Measurements from ENCODE around the gene GCNT2.
"Not testable (repeated sequence)": the region's sequence is repeated elsewhere in the genome, so short reads cannot be mapped to it uniquely, and the experiment has no call there.

GCNT2 gene

DNA sequence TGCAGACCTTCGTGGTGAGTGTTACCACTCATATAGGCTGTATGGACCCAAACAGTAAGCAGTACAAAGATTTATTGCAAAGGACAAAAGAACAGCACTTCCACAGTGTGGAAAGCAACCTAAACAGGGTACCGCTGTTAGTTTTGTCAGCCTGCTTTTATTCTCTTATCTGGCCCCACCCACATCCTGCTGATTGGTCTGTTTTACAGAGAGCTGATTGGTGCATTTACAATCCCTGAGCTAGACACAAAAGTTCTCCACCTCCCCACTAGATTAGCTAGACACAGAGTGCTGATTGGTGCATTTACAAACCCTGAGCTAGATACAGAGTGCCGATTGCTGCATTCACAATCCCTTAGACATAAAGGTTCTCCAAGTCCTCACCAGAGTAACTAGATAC is 95.1 kb downstream of the GCNT2 start:
- not testable (repeated sequence) for H3K9me3 ChIP-seq (ENCODE audit: control insufficient read depth in 2 of 2, low read length in 2 of 2); H3K9ac ChIP-seq (ENCODE audit: low read depth in 1 of 2, low read length in 2 of 2); H3K4me3 ChIP-seq (ENCODE audit: low read length in 2 of 2); H3K4me1 ChIP-seq (ENCODE audit: control insufficient read depth in 2 of 2, insufficient read depth in 2 of 2, low read length in 2 of 2); H3K27ac ChIP-seq (ENCODE audit: low read depth in 2 of 2, low read length in 2 of 2); H3K36me3 ChIP-seq (ENCODE audit: control insufficient read depth in 2 of 2, insufficient read depth in 2 of 2, low read length in 2 of 2); H3K27me3 ChIP-seq (ENCODE audit: control insufficient read depth in 2 of 2, insufficient read depth in 2 of 2, low read length in 2 of 2)

DNA sequence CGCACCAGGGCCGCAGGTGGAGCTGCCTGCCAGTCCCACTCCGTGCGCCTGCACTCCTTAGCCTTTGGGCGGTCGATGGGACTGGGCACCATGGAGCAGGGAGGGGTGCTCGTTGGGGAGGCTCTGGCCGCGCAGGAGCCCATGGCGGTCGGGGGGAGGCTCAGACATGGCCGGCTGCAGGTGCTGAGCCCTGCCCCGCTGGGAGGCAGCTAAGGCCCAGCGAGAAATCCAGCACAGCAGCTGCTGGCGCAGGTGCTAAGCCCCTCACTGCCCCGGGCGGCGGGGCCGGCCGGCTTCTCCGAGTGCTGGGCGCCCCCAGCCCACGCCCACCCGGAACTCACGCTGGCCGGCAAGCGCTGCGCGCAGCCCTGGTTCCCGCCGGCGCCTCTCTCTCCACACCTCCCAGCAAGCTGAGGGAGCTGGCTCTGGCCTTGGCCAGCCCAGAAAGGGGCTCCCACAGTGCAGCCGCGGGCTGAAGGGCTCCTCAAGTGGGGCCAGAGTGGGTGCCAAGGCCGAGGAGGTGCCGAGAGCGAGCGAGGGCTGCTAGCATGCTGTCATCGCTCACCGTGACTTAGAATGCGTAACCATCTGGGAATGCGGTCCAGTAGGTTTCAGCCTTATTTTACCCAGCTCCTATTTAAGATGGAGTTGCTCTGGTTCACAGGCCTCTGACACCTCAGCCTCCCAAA is 96.0 kb downstream of the GCNT2 start:
- Histone ChIP-seq H3K4me3 (ENCODE audit: low read length in 2 of 2) (no peak overlapping the region), H3K27ac (ENCODE audit: low read depth in 2 of 2, low read length in 2 of 2) (no peak overlapping the region), H3K9me3 (ENCODE audit: control insufficient read depth in 2 of 2, low read length in 2 of 2) (no peaks in the 10 kb centered on the region), H3K9ac (ENCODE audit: low read depth in 1 of 2, low read length in 2 of 2) (no peak overlapping the region), H3K27me3 (ENCODE audit: control insufficient read depth in 2 of 2, insufficient read depth in 2 of 2, low read length in 2 of 2) (no peaks in the 10 kb centered on the region), H3K36me3 (ENCODE audit: control insufficient read depth in 2 of 2, insufficient read depth in 2 of 2, low read length in 2 of 2) (no peaks in the 10 kb centered on the region), H3K4me1 (ENCODE audit: control insufficient read depth in 2 of 2, insufficient read depth in 2 of 2, low read length in 2 of 2) (no peaks in the 10 kb centered on the region)

DNA sequence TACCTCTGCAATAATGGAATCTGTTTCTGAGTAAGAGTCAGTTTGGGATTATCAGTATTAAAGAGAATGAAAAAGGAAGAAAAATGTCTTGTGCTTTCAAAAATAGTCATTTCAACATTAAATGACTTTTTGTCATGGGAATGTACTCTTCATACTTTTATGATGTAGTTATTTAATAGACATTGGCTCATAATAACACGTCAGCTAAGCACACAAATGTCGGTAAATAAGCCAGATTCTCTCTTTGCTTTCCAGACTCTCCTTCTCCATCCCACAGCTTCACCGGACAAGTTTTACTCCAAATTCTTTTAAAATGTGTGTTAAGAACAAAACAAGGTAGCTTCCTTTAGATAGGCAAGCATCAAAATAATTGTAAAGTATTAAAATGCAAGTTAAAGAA is 97.3 kb downstream of the GCNT2 start:
- Histone ChIP-seq H3K36me3 (ENCODE audit: control insufficient read depth in 2 of 2, insufficient read depth in 2 of 2, low read length in 2 of 2) (no peaks in the 10 kb centered on the region), H3K9me3 (ENCODE audit: control insufficient read depth in 2 of 2, low read length in 2 of 2) (no peaks in the 10 kb centered on the region), H3K27me3 (ENCODE audit: control insufficient read depth in 2 of 2, insufficient read depth in 2 of 2, low read length in 2 of 2) (no peaks in the 10 kb centered on the region), H3K27ac (ENCODE audit: low read depth in 2 of 2, low read length in 2 of 2) (no peak overlapping the region), H3K9ac (ENCODE audit: low read depth in 1 of 2, low read length in 2 of 2) (no peak overlapping the region), H3K4me1 (ENCODE audit: control insufficient read depth in 2 of 2, insufficient read depth in 2 of 2, low read length in 2 of 2) (no peaks in the 10 kb centered on the region), H3K4me3 (ENCODE audit: low read length in 2 of 2) (no peak overlapping the region)

DNA sequence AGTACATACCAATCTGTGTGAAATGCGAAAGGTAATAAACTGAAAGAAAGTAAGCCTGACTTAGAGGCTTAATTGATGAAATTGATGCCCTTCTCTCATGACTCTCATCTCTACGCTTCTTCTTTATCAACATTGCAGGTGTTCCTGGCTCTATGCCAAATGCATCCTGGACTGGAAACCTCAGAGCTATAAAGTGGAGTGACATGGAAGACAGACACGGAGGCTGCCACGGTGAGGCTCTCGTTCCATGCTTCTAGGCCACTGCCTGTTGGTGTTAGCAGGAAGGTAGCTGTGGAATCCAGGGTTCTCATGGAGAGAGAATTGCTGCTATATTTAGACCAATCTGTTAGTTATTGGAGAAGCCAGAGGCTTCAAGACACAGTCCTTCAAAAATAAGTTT is 100.1 kb downstream of the GCNT2 start:
- peaks cover 0 to 1% of the 10 kb centered on the region in 2 donors for H3K36me3 ChIP-seq (ENCODE audit: control insufficient read depth in 2 of 2, insufficient read depth in 2 of 2, low read length in 2 of 2)
- no peaks in the 10 kb centered on the region for H3K27me3 ChIP-seq (ENCODE audit: control insufficient read depth in 2 of 2, insufficient read depth in 2 of 2, low read length in 2 of 2)
- no peak overlapping the region for H3K27ac ChIP-seq (ENCODE audit: low read depth in 2 of 2, low read length in 2 of 2)
- no peak overlapping the region for H3K9ac ChIP-seq (ENCODE audit: low read depth in 1 of 2, low read length in 2 of 2)
- H3K4me1 ChIP-seq (ENCODE audit: control insufficient read depth in 2 of 2, insufficient read depth in 2 of 2, low read length in 2 of 2) = no peaks in the 10 kb centered on the region
- no peak overlapping the region for H3K4me3 ChIP-seq (ENCODE audit: low read length in 2 of 2)
- H3K9me3 ChIP-seq (ENCODE audit: control insufficient read depth in 2 of 2, low read length in 2 of 2) = no peaks in the 10 kb centered on the region

DNA sequence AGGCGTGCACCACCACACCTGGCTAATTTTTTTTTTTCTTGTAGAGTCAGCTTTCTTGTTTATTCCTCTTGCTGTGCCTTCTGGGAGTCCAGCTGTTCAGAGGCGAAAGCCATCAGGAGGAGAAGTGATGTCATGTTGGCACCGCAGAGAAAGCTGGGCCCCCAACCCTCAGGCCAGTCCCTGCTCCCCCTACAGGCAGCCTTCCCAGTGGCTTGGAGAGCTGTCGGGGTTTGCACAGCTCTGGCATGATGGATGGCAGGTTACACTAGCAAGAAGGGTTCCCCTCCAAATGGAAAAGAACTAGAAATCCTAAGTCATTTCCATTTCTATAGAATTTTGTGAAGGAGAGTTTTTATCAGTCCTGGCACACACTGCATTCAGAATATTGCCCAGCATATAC is 100.7 kb downstream of the GCNT2 start:
- no peak overlapping the region for H3K9ac ChIP-seq (ENCODE audit: low read depth in 1 of 2, low read length in 2 of 2)
- peaks cover 0 to 5% of the 10 kb centered on the region in 2 donors for H3K36me3 ChIP-seq (ENCODE audit: control insufficient read depth in 2 of 2, insufficient read depth in 2 of 2, low read length in 2 of 2)
- H3K9me3 ChIP-seq (ENCODE audit: control insufficient read depth in 2 of 2, low read length in 2 of 2) = no peaks in the 10 kb centered on the region
- no peaks in the 10 kb centered on the region for H3K27me3 ChIP-seq (ENCODE audit: control insufficient read depth in 2 of 2, insufficient read depth in 2 of 2, low read length in 2 of 2)
- H3K4me1 ChIP-seq (ENCODE audit: control insufficient read depth in 2 of 2, insufficient read depth in 2 of 2, low read length in 2 of 2) = no peaks in the 10 kb centered on the region
- H3K4me3 ChIP-seq (ENCODE audit: low read length in 2 of 2) = no peak overlapping the region
- no peak overlapping the region for H3K27ac ChIP-seq (ENCODE audit: low read depth in 2 of 2, low read length in 2 of 2)

DNA sequence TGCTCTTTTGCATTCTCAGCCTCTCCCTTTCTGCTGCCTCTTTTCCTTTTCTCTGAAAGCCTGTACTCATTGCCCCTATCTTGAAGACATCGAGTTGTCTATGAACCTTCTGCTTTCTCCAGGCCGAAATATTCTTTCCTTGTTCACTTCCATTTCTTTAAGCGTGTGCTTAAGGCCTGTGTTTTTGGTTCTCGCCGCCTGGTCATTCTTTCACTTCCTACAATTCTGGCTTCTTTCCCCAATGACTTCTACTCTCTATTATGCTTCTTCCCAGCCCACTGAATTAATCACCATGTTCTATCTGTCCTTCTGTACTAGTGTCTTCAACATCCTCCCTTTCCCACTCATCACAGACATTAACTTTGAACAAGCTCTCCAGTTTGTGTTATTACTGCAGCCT is 103.7 kb downstream of the GCNT2 start:
- Histone ChIP-seq H3K27me3 (ENCODE audit: control insufficient read depth in 2 of 2, insufficient read depth in 2 of 2, low read length in 2 of 2) (no peaks in the 10 kb centered on the region), H3K4me1 (ENCODE audit: control insufficient read depth in 2 of 2, insufficient read depth in 2 of 2, low read length in 2 of 2) (no peaks in the 10 kb centered on the region), H3K4me3 (ENCODE audit: low read length in 2 of 2) (no peak overlapping the region), H3K9me3 (ENCODE audit: control insufficient read depth in 2 of 2, low read length in 2 of 2) (no peaks in the 10 kb centered on the region), H3K36me3 (ENCODE audit: control insufficient read depth in 2 of 2, insufficient read depth in 2 of 2, low read length in 2 of 2) (peaks cover 0 to 5% of the 10 kb centered on the region in 2 donors), H3K9ac (ENCODE audit: low read depth in 1 of 2, low read length in 2 of 2) (no peak overlapping the region), H3K27ac (ENCODE audit: low read depth in 2 of 2, low read length in 2 of 2) (no peak overlapping the region)

DNA sequence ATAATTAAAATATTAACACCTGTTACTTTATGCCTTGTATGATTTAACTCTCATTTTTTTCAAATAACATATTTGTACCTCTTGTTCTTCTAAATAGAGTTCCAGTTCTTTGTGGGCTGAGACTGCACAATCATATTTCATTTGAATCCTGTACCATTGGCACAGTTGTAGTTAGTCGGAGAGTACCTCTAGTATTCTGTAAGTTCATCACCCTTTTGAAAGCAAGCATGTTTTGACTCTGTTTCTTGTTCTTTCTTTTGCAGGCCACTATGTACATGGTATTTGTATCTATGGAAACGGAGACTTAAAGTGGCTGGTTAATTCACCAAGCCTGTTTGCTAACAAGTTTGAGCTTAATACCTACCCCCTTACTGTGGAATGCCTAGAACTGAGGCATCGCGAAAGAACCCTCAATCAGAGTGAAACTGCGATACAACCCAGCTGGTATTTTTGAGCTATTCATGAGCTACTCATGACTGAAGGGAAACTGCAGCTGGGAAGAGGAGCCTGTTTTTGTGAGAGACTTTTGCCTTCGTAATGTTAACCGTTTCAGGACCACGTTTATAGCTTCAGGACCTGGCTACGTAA is 105.1 kb downstream of the GCNT2 start:
- Histone ChIP-seq H3K4me3 (ENCODE audit: low read length in 2 of 2) (no peak overlapping the region), H3K9ac (ENCODE audit: low read depth in 1 of 2, low read length in 2 of 2) (no peak overlapping the region), H3K27ac (ENCODE audit: low read depth in 2 of 2, low read length in 2 of 2) (no peak overlapping the region), H3K9me3 (ENCODE audit: control insufficient read depth in 2 of 2, low read length in 2 of 2) (no peaks in the 10 kb centered on the region), H3K27me3 (ENCODE audit: control insufficient read depth in 2 of 2, insufficient read depth in 2 of 2, low read length in 2 of 2) (no peaks in the 10 kb centered on the region), H3K4me1 (ENCODE audit: control insufficient read depth in 2 of 2, insufficient read depth in 2 of 2, low read length in 2 of 2) (no peaks in the 10 kb centered on the region), H3K36me3 (ENCODE audit: control insufficient read depth in 2 of 2, insufficient read depth in 2 of 2, low read length in 2 of 2) (peaks cover 0 to 5% of the 10 kb centered on the region in 2 donors)

DNA sequence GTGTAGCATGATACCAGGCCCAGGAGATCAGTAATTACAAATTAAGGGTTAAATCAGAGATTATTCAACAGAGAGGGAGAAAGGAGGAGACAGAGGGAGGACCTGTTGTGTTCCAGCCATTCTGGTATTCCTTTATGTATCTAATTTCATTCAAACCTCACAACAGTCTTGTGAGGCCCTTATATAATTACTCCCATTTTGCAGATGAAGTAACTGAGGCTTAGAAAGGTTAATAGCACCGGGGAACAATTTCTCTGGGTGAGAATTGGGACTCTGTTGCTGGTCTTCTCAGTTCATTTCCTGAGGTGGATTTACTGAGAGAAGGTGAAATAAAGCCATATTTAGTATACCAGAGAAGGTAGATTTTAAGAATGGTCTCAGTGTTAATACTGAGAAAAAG is 106.6 kb downstream of the GCNT2 start:
- H3K36me3 ChIP-seq (ENCODE audit: control insufficient read depth in 2 of 2, insufficient read depth in 2 of 2, low read length in 2 of 2) = peaks cover 0 to 5% of the 10 kb centered on the region in 2 donors
- H3K9ac ChIP-seq (ENCODE audit: low read depth in 1 of 2, low read length in 2 of 2) = no peak overlapping the region
- H3K4me3 ChIP-seq (ENCODE audit: low read length in 2 of 2) = no peak overlapping the region
- H3K27ac ChIP-seq (ENCODE audit: low read depth in 2 of 2, low read length in 2 of 2) = no peak overlapping the region
- no peaks in the 10 kb centered on the region for H3K27me3 ChIP-seq (ENCODE audit: control insufficient read depth in 2 of 2, insufficient read depth in 2 of 2, low read length in 2 of 2)
- no peaks in the 10 kb centered on the region for H3K9me3 ChIP-seq (ENCODE audit: control insufficient read depth in 2 of 2, low read length in 2 of 2)
- H3K4me1 ChIP-seq (ENCODE audit: control insufficient read depth in 2 of 2, insufficient read depth in 2 of 2, low read length in 2 of 2) = no peaks in the 10 kb centered on the region

DNA sequence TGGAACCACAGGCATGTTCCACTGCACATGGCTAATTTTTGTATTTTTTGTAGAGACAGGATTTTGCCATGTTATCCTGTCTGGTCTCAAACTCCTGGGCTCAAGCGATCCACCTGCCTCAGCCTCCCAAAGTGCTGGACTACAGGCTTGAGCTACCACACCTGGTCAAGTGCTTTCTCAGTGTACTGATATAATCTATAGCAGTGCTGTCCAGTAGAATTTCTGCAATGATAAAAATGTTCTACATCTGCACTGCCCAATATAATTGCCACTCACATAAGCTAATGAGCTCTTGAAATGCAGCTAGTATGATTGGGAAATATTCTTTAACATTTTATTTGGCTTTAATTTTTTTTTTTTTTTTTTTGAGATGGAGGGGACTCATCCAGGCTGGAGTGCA is 109.0 kb downstream of the GCNT2 start:
- Histone ChIP-seq H3K9me3 (ENCODE audit: control insufficient read depth in 2 of 2, low read length in 2 of 2) (no peaks in the 10 kb centered on the region), H3K36me3 (ENCODE audit: control insufficient read depth in 2 of 2, insufficient read depth in 2 of 2, low read length in 2 of 2) (peaks cover 0 to 5% of the 10 kb centered on the region in 2 donors), H3K9ac (ENCODE audit: low read depth in 1 of 2, low read length in 2 of 2) (no peak overlapping the region), H3K27me3 (ENCODE audit: control insufficient read depth in 2 of 2, insufficient read depth in 2 of 2, low read length in 2 of 2) (no peaks in the 10 kb centered on the region), H3K27ac (ENCODE audit: low read depth in 2 of 2, low read length in 2 of 2) (no peak overlapping the region), H3K4me3 (ENCODE audit: low read length in 2 of 2) (no peak overlapping the region), H3K4me1 (ENCODE audit: control insufficient read depth in 2 of 2, insufficient read depth in 2 of 2, low read length in 2 of 2) (no peaks in the 10 kb centered on the region)

DNA sequence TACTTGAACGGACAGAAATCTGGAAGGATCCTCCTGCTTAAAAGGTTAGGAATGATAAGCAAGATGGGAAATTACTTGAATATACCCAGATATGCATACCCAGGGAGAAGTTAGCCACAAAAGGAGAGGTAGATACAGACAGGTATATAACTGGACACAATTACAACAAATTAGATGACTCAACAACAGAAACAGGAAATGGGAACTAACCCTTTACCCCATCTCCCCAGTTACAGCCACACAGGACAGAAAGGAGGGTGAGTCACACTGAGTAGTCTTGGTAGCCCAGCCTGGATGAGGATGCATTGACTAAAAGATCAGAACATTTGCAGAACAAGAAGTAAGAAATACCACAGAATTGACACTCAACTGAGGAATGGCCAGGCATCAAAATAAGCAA is 112.1 kb downstream of the GCNT2 start:
- H3K9ac ChIP-seq (ENCODE audit: low read depth in 1 of 2, low read length in 2 of 2) = no peak overlapping the region
- H3K27ac ChIP-seq (ENCODE audit: low read depth in 2 of 2, low read length in 2 of 2) = no peak overlapping the region
- no peak overlapping the region for H3K4me3 ChIP-seq (ENCODE audit: low read length in 2 of 2)
- H3K36me3 ChIP-seq (ENCODE audit: control insufficient read depth in 2 of 2, insufficient read depth in 2 of 2, low read length in 2 of 2) = no peaks in the 10 kb centered on the region
- no peaks in the 10 kb centered on the region for H3K27me3 ChIP-seq (ENCODE audit: control insufficient read depth in 2 of 2, insufficient read depth in 2 of 2, low read length in 2 of 2)
- H3K4me1 ChIP-seq (ENCODE audit: control insufficient read depth in 2 of 2, insufficient read depth in 2 of 2, low read length in 2 of 2) = no peaks in the 10 kb centered on the region
- no peaks in the 10 kb centered on the region for H3K9me3 ChIP-seq (ENCODE audit: control insufficient read depth in 2 of 2, low read length in 2 of 2)

Data from mucosa of rectum (tissue), 2 donors.